ENCODE results near the gene UBE4B. TPM values are rescaled to one million over a fixed set of nuclear protein-coding genes. Genes with fewer than 3 reads are reported as not detected.

UBE4B gene
- total and polyA plus RNA-seq, 9 of the 15 experiments (the other 6 are each of a cell fraction or from before 2014, with no cell fraction given), result 11.7 to 73.7 (median 40.1) TPM

DNA sequence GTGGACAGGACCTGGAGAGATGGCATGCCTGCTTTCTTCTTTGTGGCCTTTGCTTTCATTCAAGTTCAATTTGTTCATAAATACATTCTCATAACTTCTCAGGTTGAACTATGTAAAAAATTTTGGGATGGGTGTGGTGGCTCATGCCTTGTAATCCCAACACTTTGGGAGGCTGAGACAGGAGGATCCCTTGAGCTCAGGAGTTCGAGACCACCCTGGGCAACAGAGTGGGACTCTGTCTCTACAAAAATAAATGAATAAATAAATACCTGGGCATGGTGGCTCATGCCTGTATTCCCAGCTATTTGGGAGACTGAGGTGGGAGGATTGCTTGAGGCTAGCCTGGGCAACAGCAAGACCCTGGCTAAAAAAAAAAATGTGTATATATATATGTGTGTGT, 179.7 kb downstream of the UBE4B start (continued):
- no peak for TF ChIP-seq CHD7 (IDR thresholded peaks at IDR 0.05; ENCODE audit: low read depth, low read length)
- TF ChIP-seq MBD2 (IDR thresholded peaks at IDR 0.05; ENCODE audit: borderline replicate concordance, low read depth), result no peak

All from K562 (cell line).